NCI-H524 (cell line): ENCODE data around the gene AQP4.
A peak's percentile ranks its signal among the peaks of the same experiment; 100 is the strongest.

Experiments
- DNase-seq, 2 experiments: peaks; one replicate each; lab custom pipeline; 2025; lab: John Stamatoyannopoulos, UW

Gene AQP4

DNA sequence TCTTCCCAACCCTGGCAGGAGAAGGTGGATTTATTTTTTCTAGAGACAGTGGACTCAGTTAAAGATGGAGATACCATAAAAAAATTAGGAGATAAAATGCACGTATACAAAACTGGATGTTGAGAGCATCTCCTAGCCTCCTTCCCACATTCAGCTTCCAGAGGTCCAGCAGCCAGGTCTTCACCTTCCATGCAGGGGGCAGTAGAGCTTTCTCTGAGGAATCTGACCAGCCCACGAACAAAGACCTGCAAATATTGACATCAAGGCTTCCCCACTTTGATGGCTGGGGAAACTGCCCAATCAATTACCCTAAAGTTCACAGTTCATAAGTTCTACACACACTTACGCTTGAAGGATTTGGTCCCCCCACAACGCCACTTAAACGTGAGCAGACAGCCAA, 24.5 kb downstream of the AQP4 start:
- DNase-seq: no peak

DNA sequence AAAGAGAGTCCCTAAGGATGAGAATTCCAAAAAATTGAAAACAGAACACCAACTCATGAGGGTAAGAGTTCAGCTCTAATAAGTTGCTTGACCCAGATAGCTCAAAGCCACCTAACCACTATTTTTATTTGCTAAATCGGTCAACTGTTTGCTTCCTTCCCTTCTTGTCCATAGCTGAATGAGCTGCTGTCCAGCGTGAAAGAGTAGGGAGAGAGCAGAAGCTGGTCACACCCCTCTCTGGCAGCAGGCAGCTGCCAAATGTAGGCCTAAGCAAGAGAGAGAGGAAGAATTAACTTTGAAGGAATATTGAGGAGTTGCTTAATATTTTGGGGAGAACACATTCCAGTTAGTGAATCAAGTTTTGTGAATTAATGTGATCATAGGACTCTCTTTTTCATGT, 25.9 kb downstream of the AQP4 start:
- DNase-seq: no peak

- DNase-seq: no peak
Measured at GRCh38 chr18:26832302-26832701, 33.2 kb downstream of the AQP4 start.

GRCh38 chr18:26827581-26827980, 37.9 kb downstream of the AQP4 start:
- DNase-seq: no peak

DNA sequence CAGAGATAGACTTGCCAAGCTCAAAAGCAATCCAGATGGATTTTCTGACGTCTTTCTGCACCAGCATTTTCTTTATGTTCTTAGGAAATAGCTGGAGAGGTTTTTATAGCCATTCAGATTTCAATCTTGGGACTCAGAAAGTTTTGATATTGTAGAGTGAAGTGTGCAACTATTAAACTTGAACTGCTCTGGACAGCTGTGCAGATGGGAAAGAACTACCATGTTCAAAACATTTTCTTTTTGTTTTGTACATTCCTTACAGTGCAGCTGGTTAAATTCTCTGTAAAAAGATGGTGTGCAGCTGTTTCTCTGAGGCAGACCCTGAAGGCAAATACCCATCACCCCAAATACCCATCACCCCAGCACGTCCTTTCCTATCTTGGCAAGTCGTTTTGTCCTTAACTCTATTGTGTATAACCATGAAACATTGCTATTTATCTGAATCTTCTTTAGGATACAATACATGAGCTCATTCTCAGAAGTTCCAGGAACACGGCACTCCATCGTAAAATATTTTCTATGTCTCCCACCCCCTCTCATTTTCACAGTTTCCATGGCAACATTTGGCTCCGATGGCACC, 38.8 kb downstream of the AQP4 start:
- no peak for DNase-seq

DNA sequence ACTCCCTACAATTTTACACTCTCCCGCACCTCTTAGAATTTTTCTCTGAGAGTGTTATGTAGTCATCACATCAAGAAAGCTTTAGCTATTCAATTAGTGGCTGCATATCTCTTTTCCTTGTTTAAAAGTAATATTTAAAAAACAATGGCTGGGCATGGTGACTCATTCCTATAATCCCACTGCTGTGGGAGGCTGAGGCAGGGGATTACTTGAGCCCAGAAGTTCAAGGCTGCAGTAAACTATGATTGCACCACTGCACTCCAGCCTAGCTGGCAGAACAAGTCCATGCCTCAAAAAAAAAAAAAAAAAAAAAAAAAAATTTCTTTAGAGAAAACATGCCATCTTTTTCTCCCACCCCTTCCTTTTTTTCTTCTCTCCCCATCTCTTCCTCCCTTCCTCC, 44.3 kb downstream of the AQP4 start:
- no peak for DNase-seq

DNA sequence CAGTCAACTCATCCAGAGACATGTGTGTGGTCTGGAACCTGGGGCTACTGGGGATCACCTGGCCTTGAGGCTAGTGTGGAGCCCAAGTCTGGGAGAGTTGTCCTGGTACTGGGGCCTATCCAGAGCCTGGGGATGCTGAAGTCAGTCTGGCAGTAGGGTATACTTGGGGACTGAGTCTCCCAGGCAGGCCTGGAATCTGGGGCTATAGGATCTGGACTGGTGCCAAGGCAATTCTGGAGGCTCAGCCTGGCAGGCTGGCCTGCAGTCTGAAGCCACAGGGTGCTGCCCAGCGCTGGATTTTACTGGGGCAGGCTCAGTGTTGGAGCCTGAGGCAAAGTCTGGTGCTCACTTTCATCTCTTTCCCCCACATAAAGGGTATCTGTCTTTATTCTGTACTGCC, 46.5 kb downstream of the AQP4 start:
- DNase-seq: no peak

DNA sequence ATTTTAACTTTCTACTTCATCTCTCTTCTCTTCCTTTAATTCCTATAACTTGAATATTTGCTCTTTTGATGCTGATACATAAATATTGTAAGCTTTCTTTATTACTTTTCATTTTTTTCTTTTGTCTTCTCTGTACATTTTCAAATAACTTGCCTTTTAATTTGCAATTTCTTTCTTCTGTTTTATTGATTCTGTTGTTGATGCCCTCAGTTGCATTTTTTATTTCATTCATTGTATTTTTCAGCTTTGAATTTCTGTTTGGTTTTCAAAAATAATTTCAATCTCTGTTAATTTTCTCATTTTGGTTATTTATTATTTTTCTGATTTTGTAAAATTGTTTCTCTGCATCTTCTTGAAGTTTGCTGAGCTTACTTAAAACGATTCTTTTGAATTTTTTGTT, 47.0 kb downstream of the AQP4 start:
- DNase-seq: no peak

DNA sequence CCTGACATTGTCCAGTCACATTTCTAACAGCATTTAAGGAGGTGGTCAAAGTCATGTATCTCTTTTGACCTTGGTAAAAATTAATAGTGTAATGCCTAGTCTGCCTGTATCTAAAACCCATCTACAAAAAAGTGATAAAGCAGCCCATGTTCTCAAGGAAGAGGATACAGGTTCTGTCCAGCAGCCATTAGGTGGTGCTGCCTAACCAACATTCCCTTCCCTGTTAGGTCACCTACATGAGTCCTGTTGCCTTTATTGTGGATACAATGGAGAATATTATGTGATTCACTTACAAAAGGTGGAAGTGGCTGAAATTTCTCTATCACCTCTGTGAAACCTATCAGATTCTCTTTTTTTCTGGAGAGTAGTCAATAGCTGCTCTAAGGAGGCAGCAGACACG, 52.5 kb downstream of the AQP4 start:
- DNase-seq: peak; percentile 28 to 68

DNA sequence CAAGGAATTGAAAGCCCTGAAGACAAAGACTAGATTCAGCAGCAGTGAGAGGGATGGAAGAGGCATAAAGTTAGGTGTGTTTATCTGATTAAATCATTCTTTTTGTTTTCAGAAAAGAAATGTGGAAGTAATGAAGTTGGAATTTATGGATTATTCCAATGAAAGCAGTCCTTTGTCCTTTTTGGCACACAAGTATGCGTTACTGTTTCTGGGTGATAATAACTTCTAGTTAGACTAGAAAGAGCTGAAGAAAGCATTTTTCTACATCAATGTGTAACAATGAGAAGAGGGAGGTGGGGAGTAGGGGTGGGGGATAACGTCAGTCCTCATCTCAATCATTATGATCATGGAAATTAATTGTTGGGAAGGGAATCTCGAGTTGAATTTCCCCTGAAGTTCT, 53.0 kb downstream of the AQP4 start:
- no peak for DNase-seq

DNA sequence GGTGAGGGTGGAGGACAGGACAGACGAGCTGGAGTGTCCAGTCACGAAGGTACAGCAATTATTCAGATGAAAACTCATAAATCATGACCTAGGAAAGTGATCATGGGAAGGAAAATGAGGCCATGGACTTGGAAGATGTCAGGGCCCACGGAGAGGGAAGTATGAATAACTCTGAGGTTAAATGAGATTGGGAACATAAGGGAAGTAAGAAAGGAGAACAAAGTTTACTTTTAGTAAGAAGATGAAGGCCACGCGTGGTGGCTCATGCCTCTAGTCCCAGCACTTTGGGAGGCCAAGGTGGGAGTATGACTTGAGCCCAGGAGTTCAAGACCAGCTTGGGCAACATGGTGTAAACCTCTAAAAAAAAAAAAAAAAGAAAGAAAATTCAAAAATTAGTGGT, 56.2 kb downstream of the AQP4 start:
- DNase-seq: no peak

DNA sequence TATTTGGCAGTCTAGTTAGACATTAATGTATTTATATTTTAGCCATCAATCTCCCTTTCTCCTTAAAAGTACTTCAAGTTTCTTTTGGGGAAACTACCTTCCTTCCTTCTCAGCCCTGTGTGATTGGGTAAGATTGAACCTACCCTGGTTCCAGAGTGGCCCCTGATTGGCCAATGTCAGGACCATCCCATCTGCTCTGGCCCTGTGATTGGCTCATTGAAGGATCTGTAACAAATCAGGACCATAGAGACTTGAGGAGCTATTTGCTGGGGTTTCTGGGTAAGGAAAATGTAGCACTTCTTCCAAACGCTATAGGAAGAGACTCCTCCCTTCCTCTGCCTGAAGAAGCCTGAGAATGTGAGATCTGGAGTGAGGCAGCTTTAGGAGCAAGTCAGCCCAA, 59.3 kb downstream of the AQP4 start:
- no peak for DNase-seq

GRCh38 chr18:26804519-26804918, 61.0 kb downstream of the AQP4 start:
- DNase-seq: peak in 1 of 2 experiments; percentile 32

GRCh38 chr18:26803643-26804042, 61.9 kb downstream of the AQP4 start:
- peak in 1 of 2 experiments; percentile 12 for DNase-seq

- no peak for DNase-seq
Measured at GRCh38 chr18:26802330-26803200, 62.9 kb downstream of the AQP4 start.
